Stimulated activated CD4-positive, alpha-beta T cell treated with anti-CD3 and anti-CD28 coated beads, Interleukin-12 subunit alpha, Interleukin-12 subunit beta, amount 100 ng/mL, for 4 hours (primary cell): ENCODE measurements around the gene ANGPTL8.

Experiments used
- DNase-seq: peaks from one replicate; pipeline ENCODE4 v3.0.0-alpha.2; 2020

The ANGPTL8 gene

DNA sequence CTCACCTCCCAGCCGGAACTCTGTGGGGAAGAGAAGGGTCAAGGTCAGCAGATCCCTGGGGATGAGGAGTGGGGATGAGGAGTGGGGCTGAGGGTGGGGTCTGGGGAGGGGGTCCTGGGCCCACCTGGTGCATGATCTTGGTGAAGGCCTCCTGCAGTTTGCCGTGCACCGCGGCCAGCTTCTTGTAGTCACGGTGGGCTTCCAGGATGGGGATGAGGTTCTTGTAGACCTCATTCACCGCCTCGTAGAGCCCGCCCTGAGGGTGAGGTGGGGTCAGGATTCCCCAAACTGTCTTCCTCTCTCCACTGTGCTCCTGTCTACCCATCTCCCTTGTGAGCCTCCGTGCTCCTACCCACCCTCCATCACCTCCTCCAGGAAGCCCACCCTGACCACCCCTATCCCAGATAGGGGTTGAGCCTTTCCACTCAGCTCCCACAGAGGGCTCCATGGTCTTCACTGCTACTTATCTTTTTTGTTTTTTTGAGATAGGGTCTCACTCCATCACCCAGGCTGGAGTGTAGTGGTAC lies 35.3 kb upstream of the ANGPTL8 start:
- no peak for DNase-seq

DNA sequence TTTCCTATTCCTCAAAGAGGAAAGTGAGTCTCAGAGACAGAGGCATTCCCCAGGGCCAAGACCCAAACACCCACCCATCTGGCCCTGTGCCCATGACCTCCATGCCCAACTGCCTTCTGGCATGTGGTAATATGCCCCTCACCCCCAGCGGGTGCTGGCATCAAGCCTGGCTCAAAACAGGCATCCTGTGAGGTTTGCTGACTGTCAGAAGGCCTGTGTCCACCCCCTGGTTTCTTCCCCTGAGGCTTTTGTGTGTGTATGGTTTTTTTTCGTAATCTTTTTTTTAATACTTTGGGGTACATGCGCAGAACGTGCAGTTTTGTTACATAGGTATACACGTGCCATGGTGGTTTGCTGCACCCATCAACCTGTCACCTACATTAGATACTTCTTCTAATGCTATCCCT lies 34.5 kb upstream of the ANGPTL8 start:
- DNase-seq = no peak

DNA sequence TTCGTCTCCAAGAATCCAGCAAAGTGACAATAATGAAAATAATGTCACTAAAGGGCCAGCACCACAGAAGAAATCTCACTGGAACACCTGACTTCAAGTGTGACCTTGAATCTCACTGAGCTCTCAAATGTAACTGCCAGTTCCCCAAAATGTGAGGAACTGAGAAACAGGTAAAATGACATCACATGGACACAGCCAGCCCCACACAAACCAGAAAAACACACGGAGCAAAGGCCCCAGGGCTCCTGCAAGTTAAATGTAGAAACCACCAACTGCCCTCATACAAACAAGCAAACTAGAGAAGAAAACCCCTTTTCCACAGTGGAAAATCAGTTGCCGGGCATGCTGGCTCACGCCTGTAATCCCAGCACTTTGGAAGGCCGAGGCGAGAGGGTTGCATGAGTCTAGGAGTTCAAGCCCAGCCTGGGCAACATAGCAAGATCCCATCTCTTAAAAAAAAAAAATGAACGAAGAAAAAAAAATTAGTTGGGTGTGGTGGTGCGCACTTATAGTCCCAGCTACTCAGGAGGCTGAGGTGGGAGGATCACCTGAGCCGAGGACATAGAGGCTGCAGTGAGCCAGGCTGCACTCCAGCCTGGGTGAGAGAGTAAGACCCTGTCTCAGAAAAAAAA lies 33.4 kb upstream of the ANGPTL8 start:
- no peak for DNase-seq

DNA sequence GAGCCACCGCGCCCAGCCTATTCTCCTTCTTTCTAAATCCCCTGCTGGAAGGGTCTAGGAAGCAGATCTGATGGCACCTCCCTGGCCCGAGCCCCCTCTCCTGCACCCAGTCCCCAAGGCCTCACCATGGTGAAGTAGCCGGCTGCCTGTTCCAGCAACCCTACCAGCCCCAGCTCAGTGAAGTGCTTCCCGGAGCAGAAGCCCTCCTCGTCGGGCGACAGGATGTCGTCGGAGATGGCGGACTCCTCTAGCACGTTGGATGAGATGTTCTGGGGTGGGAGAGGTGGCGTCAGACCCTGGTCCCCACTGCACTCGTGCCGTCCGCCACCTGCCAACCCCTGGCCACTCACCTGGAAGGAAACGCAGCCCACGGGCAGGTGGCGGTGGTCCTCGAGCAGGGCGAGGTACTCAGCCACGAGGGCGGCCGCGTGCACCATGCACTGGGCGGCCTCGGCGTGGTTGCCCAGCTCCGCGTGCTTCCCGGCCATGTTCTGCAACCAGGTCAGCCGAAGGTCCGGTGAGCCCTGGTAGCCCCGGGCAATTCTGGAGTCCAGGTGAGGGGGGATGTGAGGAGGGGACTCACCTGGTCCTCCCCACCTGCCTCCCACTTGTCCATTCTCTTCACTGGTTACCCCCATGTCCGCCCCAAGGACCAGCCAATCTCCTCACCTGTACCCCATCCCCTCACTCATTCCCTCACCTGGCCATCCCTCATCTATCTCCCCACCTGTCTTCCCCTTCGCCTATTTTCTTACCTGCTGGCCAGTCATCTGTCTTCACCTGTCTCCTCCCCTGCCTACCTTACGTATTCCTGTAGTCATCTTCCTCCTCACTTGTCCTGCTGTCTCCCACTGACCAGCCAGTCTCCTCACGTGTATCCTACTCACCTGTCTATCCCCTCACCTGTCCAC lies 30.6 kb upstream of the ANGPTL8 start:
- no peak for DNase-seq

- DNase-seq = no peak
Observed at GRCh38 chr19:11209839-11210655, 29.4 kb upstream of the ANGPTL8 start.

DNA sequence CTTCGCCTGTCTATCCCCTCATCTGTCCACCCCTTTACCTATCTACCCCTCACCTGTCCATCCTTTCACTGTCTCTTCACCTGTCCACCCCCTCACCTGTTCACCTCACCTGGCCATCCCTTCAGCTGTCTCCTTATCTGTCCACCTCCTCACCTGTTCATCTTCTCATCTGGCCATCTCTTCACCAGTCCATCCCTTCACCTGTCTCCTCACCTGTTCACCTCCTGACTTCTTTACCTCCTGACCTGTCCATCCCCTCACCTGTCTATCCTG lies 28.8 kb upstream of the ANGPTL8 start:
- no peak for DNase-seq

DNA sequence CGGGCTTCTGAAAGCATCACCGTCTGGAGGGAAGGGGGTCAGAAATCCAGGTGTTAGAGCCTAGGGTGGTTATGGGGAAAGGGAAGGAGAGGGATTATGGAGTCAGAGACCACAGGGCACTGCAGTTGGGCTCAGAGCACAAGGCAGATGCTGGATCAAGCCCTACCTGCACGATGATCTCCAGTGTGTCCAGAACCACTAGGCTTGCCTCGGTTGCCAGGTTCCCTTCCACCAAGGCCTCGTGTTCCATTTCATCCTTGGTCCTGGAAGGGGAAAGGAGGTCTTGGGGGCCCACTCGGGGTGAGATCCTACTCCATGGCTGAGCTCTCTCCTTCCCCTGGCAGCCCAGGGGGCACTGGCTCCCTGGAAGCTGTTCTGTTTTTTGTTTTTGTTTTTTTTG lies 25.0 kb upstream of the ANGPTL8 start:
- DNase-seq = no peak

- DNase-seq = no peak
Observed at GRCh38 chr19:11221082-11221598, 18.3 kb upstream of the ANGPTL8 start.

- DNase-seq = no peak
Observed at GRCh38 chr19:11223200-11223599, 16.2 kb upstream of the ANGPTL8 start.

DNA sequence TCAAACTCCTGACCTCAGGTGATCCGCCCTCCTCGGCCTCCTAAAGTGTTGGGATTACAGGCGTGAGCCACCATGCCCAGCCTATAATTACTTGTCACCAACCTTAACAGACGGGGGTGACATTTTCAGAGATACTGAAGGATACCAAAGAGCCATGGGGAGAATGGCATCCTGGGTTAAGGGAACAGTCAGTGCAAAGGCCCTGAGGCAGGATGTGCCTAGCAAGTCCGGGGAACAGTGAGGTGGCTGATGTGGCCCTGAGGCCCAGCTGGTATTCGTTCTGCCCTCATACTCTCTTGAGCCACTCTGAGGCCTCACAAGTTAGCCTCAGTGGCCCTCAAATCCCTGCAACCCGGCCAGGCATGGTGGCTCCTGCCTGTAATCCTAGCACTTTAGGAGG lies 15.0 kb upstream of the ANGPTL8 start:
- DNase-seq = no peak

- no peak for DNase-seq
Observed at GRCh38 chr19:11225172-11225571, 14.2 kb upstream of the ANGPTL8 start.

DNA sequence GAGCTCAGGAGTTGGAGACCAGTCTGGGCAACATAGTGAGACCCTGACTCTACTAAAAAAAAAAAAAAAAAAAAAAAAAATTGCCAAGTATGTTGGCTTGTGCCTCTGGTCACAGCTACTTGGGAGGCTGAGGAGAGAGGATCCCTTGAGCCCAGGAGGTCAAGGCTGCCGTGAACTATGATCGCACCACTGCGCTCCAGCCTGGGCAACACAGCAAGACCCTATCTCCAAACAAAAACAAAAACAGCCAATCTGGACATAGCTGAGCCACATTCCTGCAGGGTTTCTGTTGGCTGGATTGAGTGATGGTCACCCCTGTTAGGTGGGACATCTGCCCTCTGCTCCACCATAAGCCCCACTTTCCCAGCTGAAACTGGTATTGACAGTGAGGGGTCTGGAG lies 13.6 kb upstream of the ANGPTL8 start:
- no peak for DNase-seq

- no peak for DNase-seq
Observed at GRCh38 chr19:11226716-11227166, 12.7 kb upstream of the ANGPTL8 start.

- no peak for DNase-seq
Observed at GRCh38 chr19:11227195-11227886, 12.1 kb upstream of the ANGPTL8 start.

DNA sequence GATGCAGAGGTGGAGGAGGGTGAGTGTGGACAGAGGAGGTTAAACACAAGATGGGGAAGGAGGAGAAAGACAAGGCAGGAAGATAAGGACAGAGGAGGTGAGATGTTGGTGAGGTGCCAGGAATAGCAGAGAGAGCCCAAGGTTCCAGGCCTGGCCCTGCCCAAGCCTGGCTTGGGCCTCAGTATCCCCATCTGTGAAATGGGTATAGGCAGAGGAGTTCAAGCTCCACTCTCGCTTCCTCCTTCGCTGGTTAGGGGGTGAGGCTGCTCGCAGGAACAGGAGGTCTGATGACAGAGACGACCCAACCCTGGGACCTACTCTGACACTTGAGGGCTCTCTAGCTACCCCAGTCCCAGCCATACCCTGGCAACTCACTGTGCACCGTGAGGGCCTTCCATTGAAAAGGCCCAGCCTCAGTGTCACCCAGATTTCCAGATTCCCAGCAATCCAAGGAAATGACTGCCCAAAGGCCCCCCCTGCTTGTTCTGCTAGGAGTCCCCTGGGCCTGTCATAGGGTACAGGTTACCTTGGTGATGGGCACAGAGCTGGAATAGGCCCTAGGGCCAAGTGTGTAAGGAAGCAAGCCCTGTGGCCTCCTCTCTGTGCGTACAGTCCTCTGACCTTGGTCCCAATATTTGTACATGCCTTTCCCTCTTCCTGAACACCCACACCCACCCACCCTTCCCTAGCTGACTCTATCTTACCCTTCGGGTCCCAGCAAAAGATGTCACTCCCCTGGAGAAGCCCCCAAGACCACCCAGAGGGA lies 8.6 kb upstream of the ANGPTL8 start:
- no peak for DNase-seq

- no peak for DNase-seq
Observed at GRCh38 chr19:11232555-11232954, 6.9 kb upstream of the ANGPTL8 start.

DNA sequence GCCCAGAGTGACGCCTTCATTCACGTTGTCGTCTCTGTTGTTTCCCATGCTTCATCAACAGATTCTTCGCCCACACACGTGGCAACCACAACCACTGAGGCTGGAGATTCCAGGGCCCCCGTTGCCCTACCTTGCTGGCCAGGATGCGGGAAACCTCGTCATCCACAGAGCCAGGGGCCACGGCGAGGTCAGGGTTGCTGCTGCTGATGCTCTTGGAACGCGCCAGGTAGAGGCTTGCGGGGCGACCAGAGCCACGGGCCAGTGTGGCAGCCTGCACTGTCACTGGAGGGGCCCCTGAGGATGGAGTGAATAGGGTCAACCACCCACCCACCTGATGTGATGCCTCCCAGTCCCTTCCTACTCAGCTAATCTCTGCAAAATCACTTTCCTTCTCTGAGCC lies 6.3 kb upstream of the ANGPTL8 start:
- DNase-seq = no peak

GRCh38 chr19:11234486-11235075 lies 4.8 kb upstream of the ANGPTL8 start:
- no peak for DNase-seq

- DNase-seq = no peak
Observed at GRCh38 chr19:11236324-11237301, 2.8 kb upstream of the ANGPTL8 start.

GRCh38 chr19:11237321-11237720 lies 2.1 kb upstream of the ANGPTL8 start:
- no peak for DNase-seq
